HG02852 (cell line): Measurements from ENCODE around the gene PKNOX1.
"Not testable (repeated sequence)": the region's sequence is repeated elsewhere in the genome, so short reads cannot be mapped to it uniquely, and the experiment has no call there.

Source experiments
- ATAC-seq: cut with Tn5 transposase; IDR thresholded peaks from one replicate; pipeline ENCODE4 v1.9.1; 2021; ENCODE audit warnings: mild to moderate bottlenecking, moderate library complexity; ENCODE audit not compliant: unreplicated experiment

The PKNOX1 gene

GRCh38 chr21:42983103-42983502, 8.7 kb downstream of the PKNOX1 start:
- ATAC-seq = no peak

GRCh38 chr21:42983869-42984268, 9.5 kb downstream of the PKNOX1 start:
- no peak for ATAC-seq

GRCh38 chr21:42986125-42986783, 11.9 kb downstream of the PKNOX1 start:
- no peak for ATAC-seq

- no peak for ATAC-seq
Observed at GRCh38 chr21:42988236-42988965, 14.0 kb downstream of the PKNOX1 start.

- not testable (repeated sequence) for ATAC-seq
Observed at GRCh38 chr21:42989370-42989769, 15.0 kb downstream of the PKNOX1 start.

GRCh38 chr21:42989816-42990650, 15.7 kb downstream of the PKNOX1 start:
- no peak for ATAC-seq

GRCh38 chr21:42991992-42992740, 17.8 kb downstream of the PKNOX1 start:
- no peak for ATAC-seq

- no peak for ATAC-seq
Observed at GRCh38 chr21:42993051-42993712, 18.8 kb downstream of the PKNOX1 start.

GRCh38 chr21:42997053-42997452, 22.7 kb downstream of the PKNOX1 start:
- ATAC-seq = no peak

- ATAC-seq = not testable (repeated sequence)
Observed at GRCh38 chr21:42997983-42998382, 23.6 kb downstream of the PKNOX1 start.

- ATAC-seq = not testable (repeated sequence)
Observed at GRCh38 chr21:42999152-42999551, 24.8 kb downstream of the PKNOX1 start.

- not testable (repeated sequence) for ATAC-seq
Observed at GRCh38 chr21:43000041-43000440, 25.7 kb downstream of the PKNOX1 start.

- no peak for ATAC-seq
Observed at GRCh38 chr21:43001316-43001715, 27.0 kb downstream of the PKNOX1 start.

GRCh38 chr21:43004926-43005325, 30.6 kb downstream of the PKNOX1 start:
- no peak for ATAC-seq

- ATAC-seq = no peak
Observed at GRCh38 chr21:43005635-43006034, 31.3 kb downstream of the PKNOX1 start.

GRCh38 chr21:43006051-43006873, 31.9 kb downstream of the PKNOX1 start:
- not testable (repeated sequence) for ATAC-seq

- ATAC-seq = no peak
Observed at GRCh38 chr21:43006874-43007208, 32.5 kb downstream of the PKNOX1 start.

GRCh38 chr21:43012596-43012995, 38.2 kb downstream of the PKNOX1 start:
- ATAC-seq = no peak

- no peak for ATAC-seq
Observed at GRCh38 chr21:43015906-43016540, 41.7 kb downstream of the PKNOX1 start.
